HL-60 (cell line): ENCODE measurements around the gene BTG1.

ENCODE experiments used
- DNase-seq, 2 experiments: peaks; one replicate each; pipeline ENCODE4 v3.0.0-alpha.2; 2010 to 2020; ENCODE audit warnings: low read depth in 1 of 2, low spot score in 1 of 2
- H3K27ac ChIP-seq: fragments of 250-450 bp; sonication (Bioruptor Pico); replicated peaks from 2 replicates; pipeline ENCODE4 v1.5.1; 2020; ENCODE audit warnings: mild to moderate bottlenecking, moderate library complexity
- H3K27me3 ChIP-seq: fragments of 250-450 bp; sonication (Bioruptor Pico); 2 replicates; pipeline ENCODE4 v1.5.1; 2021; ENCODE audit warnings: mild to moderate bottlenecking, moderate library complexity; ENCODE audit not compliant: insufficient read depth, poor library complexity, severe bottlenecking
- H3K4me3 ChIP-seq: replicated peaks from 2 replicates; pipeline ENCODE4 v1.5.1; 2011; ENCODE audit warnings: mild to moderate bottlenecking, control low read depth, low read length; ENCODE audit not compliant: insufficient read depth
- CTCF ChIP-seq: IDR thresholded peaks from one replicate; pipeline ENCODE4 v1.5.1; 2011; ENCODE audit warnings: low read length, control low read depth, inconsistent platforms; ENCODE audit not compliant: insufficient read depth
- GABPA ChIP-seq: IDR thresholded peaks from 2 replicates; pipeline ENCODE4 v1.6.1; 2012; ENCODE audit warnings: low read depth
- POLR2AphosphoS5 ChIP-seq: IDR thresholded peaks from 2 replicates; pipeline ENCODE4 v1.6.1; 2012; ENCODE audit warnings: low read depth
- REST ChIP-seq: IDR thresholded peaks from 2 replicates; pipeline ENCODE4 v1.6.1; 2012; ENCODE audit warnings: low read depth; ENCODE audit not compliant: insufficient replicate concordance
- SPI1 ChIP-seq: IDR thresholded peaks from 2 replicates; pipeline ENCODE4 v1.6.1; 2012; ENCODE audit warnings: low read depth, mild to moderate bottlenecking, borderline replicate concordance

BTG1 gene

DNA sequence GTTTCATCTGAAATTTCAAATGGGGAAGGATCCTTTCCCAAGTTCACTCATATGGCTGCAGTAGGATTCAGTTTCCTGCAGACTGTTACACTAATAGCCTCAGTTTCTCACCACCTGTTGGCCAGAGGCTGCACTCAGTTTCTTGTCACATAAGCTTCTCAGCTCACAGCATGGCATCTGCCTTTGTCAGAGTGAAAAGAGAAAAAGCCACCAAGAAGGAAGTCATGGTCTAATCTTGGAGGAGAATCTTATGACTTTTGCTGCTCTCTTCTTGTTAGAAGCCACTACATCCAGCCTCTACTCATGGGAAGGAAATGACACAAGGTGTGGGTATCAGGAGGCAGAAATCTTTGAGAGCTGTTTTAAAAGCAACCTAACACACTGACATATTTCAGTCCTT lies 39.4 kb upstream of the BTG1 start:
- no peak for TF ChIP-seq CTCF
- no peak for TF ChIP-seq POLR2AphosphoS5
- TF ChIP-seq GABPA = no peak
- no peak for TF ChIP-seq SPI1
- no peak for TF ChIP-seq REST
- H3K27ac ChIP-seq = no peak overlapping the region
- DNase-seq = no peak
- H3K27me3 ChIP-seq = no peaks in the 10 kb centered on the region
- H3K4me3 ChIP-seq = no peak overlapping the region

DNA sequence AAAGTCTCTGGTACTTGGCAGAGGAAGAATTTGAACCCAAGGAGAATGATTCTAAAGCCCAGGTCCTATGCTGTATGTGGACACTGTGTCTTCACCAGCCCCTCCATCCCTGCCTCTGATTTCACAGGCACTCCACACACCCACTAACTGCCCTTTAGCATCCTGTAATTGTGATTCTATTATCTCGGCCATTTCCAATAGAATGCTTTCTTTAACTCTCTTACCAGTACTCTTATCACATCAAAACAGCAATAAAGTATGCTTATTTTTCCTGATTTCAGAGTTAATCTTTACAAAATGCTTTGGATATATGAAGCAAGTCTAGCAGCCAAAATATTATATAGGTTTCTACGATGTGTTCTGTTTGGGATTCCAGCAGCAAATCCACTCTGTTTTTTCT lies 37.9 kb upstream of the BTG1 start:
- no peaks in the 10 kb centered on the region for H3K27me3 ChIP-seq
- no peak for DNase-seq
- no peak overlapping the region for H3K27ac ChIP-seq
- no peak overlapping the region for H3K4me3 ChIP-seq
- TF ChIP-seq POLR2AphosphoS5 (no peak), CTCF (no peak), REST (no peak), GABPA (no peak), SPI1 (no peak)

DNA sequence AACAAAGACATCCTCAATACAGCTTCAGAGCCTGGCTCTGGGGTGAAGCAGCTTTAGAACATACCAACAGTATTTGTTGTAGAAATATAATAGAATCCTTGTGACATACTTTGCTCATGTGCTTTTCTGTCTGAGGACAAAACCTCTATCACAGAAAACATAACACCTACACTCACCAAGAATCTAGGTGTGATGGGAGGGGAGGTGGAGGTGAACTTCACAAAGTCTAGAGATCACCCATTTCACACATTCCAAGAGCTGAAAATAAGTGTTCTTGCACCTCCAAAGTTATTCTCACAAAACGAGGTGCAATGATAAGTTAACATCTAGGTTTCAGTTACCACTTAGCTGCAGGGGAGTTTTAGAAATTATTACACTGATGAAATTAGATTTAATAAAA lies 32.7 kb upstream of the BTG1 start:
- TF ChIP-seq CTCF = no peak
- no peak for TF ChIP-seq POLR2AphosphoS5
- no peak for TF ChIP-seq GABPA
- TF ChIP-seq REST = no peak
- TF ChIP-seq SPI1 = no peak
- no peak for DNase-seq
- Histone ChIP-seq H3K27me3 (no peaks in the 10 kb centered on the region), H3K27ac (no peak overlapping the region), H3K4me3 (no peak overlapping the region)
